SU-DHL-6 (cell line): Measurements from ENCODE around the gene CCDC66.

Experiments
- H2AFZ ChIP-seq: fragments of 200-600 bp; sonication (generic); 2 replicates; pipeline ENCODE4 v1.6.1; 2014; ENCODE audit warnings: low read depth, mild to moderate bottlenecking, moderate library complexity, mixed read lengths, antibody characterized with exemption, low read length; ENCODE audit not compliant: severe bottlenecking
- H3F3A ChIP-seq: fragments of 200-600 bp; shearing (Covaris generic); 2 replicates; pipeline ENCODE4 v1.6.0; 2016; ENCODE audit warnings: antibody characterized with exemption, mild to moderate bottlenecking; ENCODE audit not compliant: insufficient read depth
- H3K27ac ChIP-seq: fragments of 200-600 bp; sonication (generic); 2 replicates; pipeline ENCODE4 v1.5.1; 2016; ENCODE audit warnings: low read depth, mild to moderate bottlenecking, low read length, moderate library complexity, mixed read lengths
- H3K27me3 ChIP-seq: fragments of 200-600 bp; sonication (generic), shearing (Covaris generic); 2 replicates; pipeline ENCODE4 v1.6.0; 2014; ENCODE audit warnings: mild to moderate bottlenecking, low read length
- H3K36me3 ChIP-seq: fragments of 200-600 bp; sonication (generic); 2 replicates; pipeline ENCODE4 v1.6.1; 2014; ENCODE audit warnings: mild to moderate bottlenecking, low read length, mixed read lengths
- H3K4me2 ChIP-seq: fragments of 300-600, 200-600 bp; shearing (Covaris generic), sonication (generic); 2 replicates; pipeline ENCODE4 v1.6.0; 2014; ENCODE audit warnings: low read length, low read depth, mild to moderate bottlenecking; ENCODE audit not compliant: poor library complexity, severe bottlenecking
- H3K4me3 ChIP-seq: fragments of 200-600 bp; sonication (generic); 2 replicates; pipeline ENCODE4 v1.5.1; 2014; ENCODE audit warnings: antibody characterized with exemption, low read length, mild to moderate bottlenecking, mixed read lengths; ENCODE audit not compliant: insufficient read depth, poor library complexity, severe bottlenecking
- H3K79me2 ChIP-seq: fragments of 200-600 bp; sonication (generic); 2 replicates; pipeline ENCODE4 v1.6.1; 2014; ENCODE audit warnings: mild to moderate bottlenecking, low read length, moderate library complexity; ENCODE audit not compliant: insufficient read depth
- H3K9ac ChIP-seq: fragments of 200-600 bp; sonication (generic); 2 replicates; pipeline ENCODE4 v1.7.0; 2014; ENCODE audit warnings: mild to moderate bottlenecking, low read length
- H3K9me2 ChIP-seq: fragments of 200-600 bp; sonication (generic); replicated peaks from 2 replicates; pipeline ENCODE4 v1.6.1; 2014; ENCODE audit warnings: low read length; ENCODE audit not compliant: insufficient read depth
- H3K9me3 ChIP-seq: fragments of 200-600 bp; sonication (generic); 2 replicates; pipeline ENCODE4 v1.6.1; 2014; ENCODE audit warnings: low read length, mixed read lengths; ENCODE audit not compliant: insufficient read depth
- H4K20me1 ChIP-seq: fragments of 200-600 bp; sonication (generic); 2 replicates; pipeline ENCODE4 v1.6.1; 2014; ENCODE audit warnings: low read depth, mild to moderate bottlenecking, antibody characterized with exemption, low read length, moderate library complexity, mixed read lengths
- EZH2phosphoT487 ChIP-seq: fragments of 200-600 bp; sonication (generic), shearing (Covaris generic); conservative IDR thresholded peaks from 2 replicates; pipeline ENCODE4 v1.6.1; 2018; ENCODE audit warnings: mild to moderate bottlenecking, antibody characterized with exemption, low read length, moderate library complexity, mixed read lengths
- TF ChIP-seq, protein P1 (sequence below): fragments of 200-600 bp; sonication (generic); IDR thresholded peaks from one replicate; pipeline ENCODE4 v1.5.1; 2017; ENCODE audit warnings: antibody characterized with exemption, mild to moderate bottlenecking, low read length, moderate library complexity; ENCODE audit not compliant: insufficient read depth, poor library complexity, severe bottlenecking

Gene CCDC66

DNA sequence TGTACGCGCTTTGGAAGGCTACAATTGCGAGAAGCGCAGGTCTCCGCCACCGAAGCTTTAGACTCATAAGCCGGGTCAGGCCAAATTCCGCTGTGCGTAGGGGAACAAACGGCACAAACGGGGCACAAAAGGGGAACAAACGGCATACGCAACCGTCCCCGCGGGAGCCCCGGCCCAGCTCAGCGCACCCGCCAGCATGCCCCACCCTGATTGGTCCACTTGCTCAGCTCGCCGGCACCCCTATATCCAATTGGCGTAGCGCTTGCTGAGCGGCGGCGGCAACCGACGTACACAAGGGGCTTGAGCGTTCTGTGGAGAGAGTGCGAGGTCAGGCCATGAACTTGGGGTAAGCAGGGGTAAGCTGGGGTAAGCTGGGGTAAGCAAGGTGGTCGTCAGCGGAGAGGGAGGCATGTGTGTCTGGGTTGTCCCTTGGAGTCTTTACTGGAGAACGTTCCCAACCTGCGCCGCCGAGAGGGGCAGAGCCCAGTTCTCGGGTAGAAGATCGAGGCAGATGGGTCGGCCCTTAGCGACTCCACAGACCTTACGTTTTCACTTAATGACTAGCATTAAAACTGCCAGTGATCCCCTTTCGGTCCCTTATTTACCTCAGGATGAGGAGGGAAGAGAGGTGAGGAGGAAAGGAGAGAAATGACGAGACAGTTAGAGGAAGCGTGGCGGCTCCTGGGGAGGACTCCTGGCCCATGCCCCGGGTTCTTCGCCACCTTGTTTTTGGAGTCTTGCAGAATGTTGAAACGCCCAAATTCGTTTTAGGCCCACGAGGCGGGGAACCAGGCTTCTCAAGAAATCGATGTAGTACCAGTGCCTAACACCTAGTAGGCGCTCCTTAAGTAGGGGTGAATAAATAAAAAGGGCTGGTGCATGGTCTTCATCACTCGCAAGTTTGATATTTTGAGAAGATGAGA is at the start of gene CCDC66:
Gene CCDC66 (plus strand): TSS at position 268 of the 923 bp plus-strand sequence. CDS start 68 bp downstream, at position 336.
- no peak for TF ChIP-seq EZH2phosphoT487
- TF ChIP-seq, protein P1, sequence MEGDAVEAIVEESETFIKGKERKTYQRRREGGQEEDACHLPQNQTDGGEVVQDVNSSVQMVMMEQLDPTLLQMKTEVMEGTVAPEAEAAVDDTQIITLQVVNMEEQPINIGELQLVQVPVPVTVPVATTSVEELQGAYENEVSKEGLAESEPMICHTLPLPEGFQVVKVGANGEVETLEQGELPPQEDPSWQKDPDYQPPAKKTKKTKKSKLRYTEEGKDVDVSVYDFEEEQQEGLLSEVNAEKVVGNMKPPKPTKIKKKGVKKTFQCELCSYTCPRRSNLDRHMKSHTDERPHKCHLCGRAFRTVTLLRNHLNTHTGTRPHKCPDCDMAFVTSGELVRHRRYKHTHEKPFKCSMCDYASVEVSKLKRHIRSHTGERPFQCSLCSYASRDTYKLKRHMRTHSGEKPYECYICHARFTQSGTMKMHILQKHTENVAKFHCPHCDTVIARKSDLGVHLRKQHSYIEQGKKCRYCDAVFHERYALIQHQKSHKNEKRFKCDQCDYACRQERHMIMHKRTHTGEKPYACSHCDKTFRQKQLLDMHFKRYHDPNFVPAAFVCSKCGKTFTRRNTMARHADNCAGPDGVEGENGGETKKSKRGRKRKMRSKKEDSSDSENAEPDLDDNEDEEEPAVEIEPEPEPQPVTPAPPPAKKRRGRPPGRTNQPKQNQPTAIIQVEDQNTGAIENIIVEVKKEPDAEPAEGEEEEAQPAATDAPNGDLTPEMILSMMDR: peak; percentile 49
- Histone ChIP-seq H3K9ac (peak within 1 kb of the TSS; percentile 69), H3F3A (peaks cover 4% of the 10 kb centered on the region)

DNA sequence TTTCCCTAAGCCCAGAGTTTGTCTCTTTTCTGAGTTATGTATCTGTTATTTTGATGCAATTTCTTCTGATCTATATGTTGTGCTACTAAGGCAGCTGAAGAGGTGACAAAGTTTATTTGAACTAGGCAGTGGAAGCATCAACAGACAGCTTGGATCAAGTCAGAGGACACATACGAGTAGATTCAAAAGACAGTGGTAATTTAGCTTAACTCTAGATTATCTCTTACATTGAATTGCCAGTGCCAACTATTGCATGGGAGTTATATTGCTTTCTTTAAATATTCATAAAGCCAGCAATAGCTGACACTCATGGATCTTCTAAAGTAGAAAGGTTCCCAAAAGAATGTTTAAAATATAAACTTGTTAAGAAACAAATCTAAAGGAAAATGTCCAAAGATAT is 37.3 kb upstream of the CCDC66 start:
- Histone ChIP-seq H3K4me3 (no peak overlapping the region), H3K9me2 (no peaks in the 10 kb centered on the region), H2AFZ (no peak overlapping the region), H3K9ac (no peak overlapping the region), H3F3A (no peaks in the 10 kb centered on the region), H4K20me1 (no peaks in the 10 kb centered on the region), H3K27me3 (no peaks in the 10 kb centered on the region), H3K4me2 (no peak overlapping the region), H3K9me3 (no peaks in the 10 kb centered on the region), H3K36me3 (no peaks in the 10 kb centered on the region), H3K27ac (no peak overlapping the region), H3K79me2 (no peaks in the 10 kb centered on the region)
- TF ChIP-seq, protein P1: no peak
- TF ChIP-seq EZH2phosphoT487: no peak

More for the DNA sequence above, at the start of gene CCDC66:
- Histone ChIP-seq H3K9me2 (no peaks in the 10 kb centered on the region), H3K4me3 (peak within 1 kb of the TSS; percentile 60), H4K20me1 (no peaks in the 10 kb centered on the region; the same call in 1 of the 2 replicates), H2AFZ (peak within 1 kb of the TSS; percentile 81), H3K27me3 (no peaks in the 10 kb centered on the region), H3K4me2 (peak within 1 kb of the TSS; percentile 67), H3K27ac (peak within 1 kb of the TSS; percentile 68), H3K36me3 (peaks cover 23% of the 10 kb centered on the region), H3K79me2 (peaks cover 34% of the 10 kb centered on the region), H3K9me3 (no peaks in the 10 kb centered on the region)

DNA sequence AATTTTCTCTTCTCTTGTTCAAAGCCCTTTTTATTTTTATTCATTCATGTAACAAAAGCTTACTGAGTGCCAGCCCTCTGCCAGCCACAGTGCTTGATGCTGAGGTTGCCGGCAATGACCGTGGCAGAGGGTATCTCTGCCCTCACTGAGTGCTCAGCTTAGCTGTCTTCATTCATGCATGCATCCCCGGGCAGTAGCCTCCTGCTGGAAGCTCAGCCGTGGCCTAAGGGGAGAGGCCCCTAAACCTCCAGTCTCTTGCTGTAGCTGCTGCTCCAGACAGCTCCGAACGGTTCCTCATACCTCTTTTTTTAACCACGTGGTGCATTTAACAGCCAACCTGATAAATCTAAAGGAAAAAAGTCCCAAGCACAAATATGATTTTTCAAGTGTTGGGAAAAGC is 34.6 kb upstream of the CCDC66 start:
- no peaks in the 10 kb centered on the region for H3F3A ChIP-seq
- no peak overlapping the region for H3K27ac ChIP-seq
- no peak overlapping the region for H3K4me3 ChIP-seq
- no peak overlapping the region for H3K9ac ChIP-seq
- H4K20me1 ChIP-seq: no peaks in the 10 kb centered on the region
- no peak for TF ChIP-seq EZH2phosphoT487
- TF ChIP-seq, protein P1: no peak
- H3K79me2 ChIP-seq: no peaks in the 10 kb centered on the region
- H3K9me3 ChIP-seq: no peaks in the 10 kb centered on the region
- no peak overlapping the region for H3K4me2 ChIP-seq
- no peaks in the 10 kb centered on the region for H3K27me3 ChIP-seq
- no peaks in the 10 kb centered on the region for H3K36me3 ChIP-seq
- no peaks in the 10 kb centered on the region for H3K9me2 ChIP-seq
- H2AFZ ChIP-seq: no peak overlapping the region
